GM21619 (cell line): Measurements from ENCODE around the gene AP1M1.
"Not testable (repeated sequence)": the region's sequence is repeated elsewhere in the genome, so short reads cannot be mapped to it uniquely, and the experiment has no call there.

Experiments
- ATAC-seq: cut with Tn5 transposase; IDR thresholded peaks from one replicate; pipeline ENCODE4 v1.9.1; 2021; ENCODE audit not compliant: unreplicated experiment

AP1M1 gene

DNA sequence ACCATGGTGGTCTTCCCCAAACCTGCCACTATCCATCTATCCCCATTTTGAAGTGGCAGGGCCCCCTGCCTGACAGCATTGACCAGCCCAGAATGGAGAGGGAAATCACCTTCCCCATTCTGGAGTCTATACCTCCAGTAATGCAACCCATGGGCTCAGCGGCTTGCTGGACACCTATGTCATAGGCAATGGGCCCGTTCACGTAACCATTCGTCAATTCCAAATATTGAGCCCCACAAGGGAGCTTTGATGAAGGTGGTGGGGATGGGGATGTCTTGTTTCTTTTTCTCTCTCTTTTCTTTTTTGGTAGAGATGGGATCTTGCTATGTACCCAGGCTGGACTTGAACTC lies 63.1 kb downstream of the AP1M1 start:
- ATAC-seq = no peak

DNA sequence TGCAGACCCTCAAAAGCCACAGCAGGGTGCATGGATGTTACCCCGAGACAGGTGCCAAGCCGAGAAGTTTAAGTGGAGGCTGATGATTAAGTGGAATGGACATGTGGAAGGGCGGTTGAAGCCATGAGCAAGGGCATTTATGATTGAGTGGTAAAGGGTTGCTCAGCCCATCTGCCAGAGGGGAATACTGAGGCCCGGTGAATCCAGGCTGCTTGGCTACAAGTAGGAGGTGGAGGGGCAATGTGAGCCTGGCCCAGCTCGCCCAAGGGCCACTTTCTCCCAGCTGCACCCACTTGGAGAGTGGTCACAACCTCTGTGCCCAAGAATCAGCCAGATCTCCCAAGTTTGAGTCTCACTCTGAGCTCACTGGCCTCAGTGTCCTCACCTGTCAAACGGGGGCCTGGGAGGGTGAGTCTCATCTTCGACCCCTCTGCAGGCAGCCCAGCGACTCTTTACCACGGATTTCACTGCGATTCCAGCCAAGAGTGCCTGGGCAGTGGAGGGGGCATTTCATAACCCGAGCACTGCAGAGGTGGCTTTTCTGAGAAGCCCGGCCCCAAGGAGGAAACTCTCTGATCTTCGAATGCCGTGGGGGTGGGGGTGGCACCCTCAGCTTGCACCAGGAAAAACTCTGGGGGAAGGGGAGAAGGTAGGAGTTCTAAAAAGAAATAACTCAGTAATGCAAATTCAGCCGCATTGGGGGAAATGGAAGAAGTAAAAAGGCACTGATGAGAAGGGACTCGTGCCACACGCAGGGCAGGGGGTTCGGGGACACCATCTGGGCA lies 64.1 kb downstream of the AP1M1 start:
- no peak for ATAC-seq

GRCh38 chr19:16262618-16263017 lies 64.9 kb downstream of the AP1M1 start:
- ATAC-seq = no peak

GRCh38 chr19:16263141-16263761 lies 65.5 kb downstream of the AP1M1 start:
- no peak for ATAC-seq

DNA sequence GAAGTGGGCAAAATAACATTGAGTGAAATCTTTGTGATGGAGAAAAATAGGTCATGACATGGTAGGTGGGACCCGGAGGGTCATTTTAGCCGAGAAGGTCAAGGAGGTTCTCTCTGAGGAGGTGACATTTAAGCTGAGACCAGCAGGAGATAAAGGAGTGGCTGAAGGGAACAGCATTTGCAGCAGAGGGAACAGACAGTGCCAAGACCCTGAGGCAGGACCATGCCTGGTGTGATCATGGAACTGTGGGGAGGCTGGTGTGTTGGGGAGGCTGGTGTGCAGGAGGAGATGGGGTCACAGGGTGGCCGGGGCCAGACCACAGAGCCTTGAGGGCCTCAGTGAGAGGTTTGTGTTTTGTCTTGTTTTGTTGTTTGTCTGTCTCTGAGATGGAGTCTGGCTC lies 67.5 kb downstream of the AP1M1 start:
- ATAC-seq = no peak

DNA sequence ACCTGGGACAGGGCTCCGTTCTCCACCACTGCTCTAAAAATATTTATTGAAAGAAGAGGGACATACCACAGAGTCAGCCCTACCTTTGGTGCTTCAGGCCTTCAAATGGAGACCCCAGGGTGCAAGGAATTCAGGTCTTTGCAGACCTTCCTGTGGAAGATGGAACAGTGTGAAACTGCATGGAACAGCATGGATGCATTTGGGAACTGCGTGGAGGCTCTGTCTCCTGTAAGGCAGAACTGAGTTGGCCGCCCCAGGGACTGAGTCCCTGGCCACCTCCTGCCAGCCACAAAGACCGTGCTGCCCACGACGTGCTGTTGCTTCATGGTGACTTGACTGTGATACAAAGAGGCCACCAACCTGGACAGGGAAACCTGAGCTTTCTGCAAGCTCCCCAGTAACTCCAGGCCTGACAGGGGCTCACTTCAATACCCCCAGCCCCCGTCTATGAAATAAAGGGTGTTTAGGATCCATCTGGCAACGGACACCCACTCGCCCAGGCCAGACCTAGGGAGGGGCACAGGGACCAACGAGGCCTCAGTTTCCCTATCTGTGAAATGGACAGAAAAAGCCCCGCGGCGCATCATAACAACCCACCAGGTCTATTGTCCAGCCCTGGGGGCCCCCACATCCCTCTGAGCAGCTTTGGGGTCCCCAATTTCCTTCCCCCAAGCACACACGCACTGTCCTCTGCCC lies 68.3 kb downstream of the AP1M1 start:
- ATAC-seq = no peak

- no peak for ATAC-seq
Observed at GRCh38 chr19:16266586-16266942, 68.9 kb downstream of the AP1M1 start.

GRCh38 chr19:16268676-16269319 lies 71.1 kb downstream of the AP1M1 start:
- ATAC-seq = no peak

DNA sequence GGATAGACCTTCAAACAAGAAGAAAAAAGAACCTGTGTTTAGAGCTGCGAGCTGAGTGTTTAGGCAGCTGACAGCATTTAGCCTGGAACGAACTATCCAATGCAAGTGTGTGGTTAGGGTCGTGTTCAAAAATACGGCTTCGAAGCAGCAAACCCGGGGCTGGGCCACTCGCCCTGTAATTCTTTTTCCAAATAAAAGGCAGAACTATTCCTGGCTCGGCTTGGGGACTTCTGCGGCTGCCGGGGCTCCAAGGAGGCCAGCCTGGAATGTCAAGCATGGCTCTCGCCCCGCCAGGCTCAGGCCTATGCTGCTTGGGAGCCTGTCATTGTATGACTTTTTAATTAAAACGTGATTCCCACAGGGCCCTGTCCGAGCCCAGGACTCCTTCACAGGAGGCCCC lies 75.2 kb downstream of the AP1M1 start:
- no peak for ATAC-seq

DNA sequence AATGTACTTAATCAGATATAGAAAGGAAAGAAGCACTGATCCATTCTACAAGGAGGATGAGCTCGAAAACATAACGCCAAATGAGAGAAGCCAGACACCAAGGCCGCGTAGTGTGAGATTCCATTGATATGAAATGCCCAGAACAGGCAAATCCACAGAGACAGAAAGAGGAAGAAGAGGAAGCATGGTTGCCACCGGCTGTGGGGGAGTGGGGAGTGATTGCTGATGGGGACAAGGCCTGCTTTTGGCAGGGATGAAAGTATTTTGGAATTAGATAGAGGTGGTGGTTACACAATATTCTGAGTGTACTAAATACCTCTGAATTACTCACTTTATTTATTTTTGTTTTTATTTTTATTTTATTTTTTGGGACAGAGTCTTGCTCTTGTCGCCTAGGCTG lies 76.7 kb downstream of the AP1M1 start:
- ATAC-seq = no peak

DNA sequence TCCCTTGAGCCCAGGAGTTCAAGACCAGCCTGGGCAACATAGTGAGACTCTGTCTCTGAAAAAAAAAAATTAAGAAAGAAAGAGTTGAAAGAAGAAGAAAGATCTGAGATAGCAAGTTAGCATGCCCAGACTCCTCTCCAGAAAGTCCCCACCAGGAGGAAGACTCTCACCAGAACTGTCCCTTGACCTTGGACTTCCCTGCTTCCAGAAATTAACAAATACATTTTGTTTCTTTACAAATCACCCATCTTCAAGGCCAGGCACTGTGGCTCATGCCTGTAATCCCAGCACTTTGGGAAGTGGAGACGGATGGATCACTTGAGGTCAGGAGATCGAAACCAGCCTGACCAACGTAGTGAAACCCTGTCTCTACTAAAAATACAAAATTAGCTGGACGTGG lies 82.6 kb downstream of the AP1M1 start:
- no peak for ATAC-seq

DNA sequence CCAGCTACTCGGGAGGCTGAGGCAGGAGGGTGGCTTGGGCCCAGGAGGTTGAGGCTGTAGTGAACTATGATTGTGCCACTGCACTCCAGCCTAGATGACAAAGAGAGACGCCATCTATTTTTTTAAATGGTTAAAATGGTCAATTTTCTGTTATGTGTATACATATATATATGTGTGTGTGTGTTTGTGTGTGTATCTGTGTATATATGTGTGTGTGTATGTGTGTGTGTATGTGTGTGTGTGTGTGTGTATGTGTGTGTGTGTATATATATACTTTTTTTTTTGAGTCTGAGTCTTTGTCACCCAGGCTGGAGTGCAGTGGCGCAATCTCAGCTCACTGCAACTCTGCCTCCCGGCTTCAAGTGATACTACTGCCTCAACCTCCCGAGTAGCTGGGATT lies 84.0 kb downstream of the AP1M1 start:
- ATAC-seq = no peak

- ATAC-seq = no peak
Observed at GRCh38 chr19:16283210-16284061, 85.7 kb downstream of the AP1M1 start.

DNA sequence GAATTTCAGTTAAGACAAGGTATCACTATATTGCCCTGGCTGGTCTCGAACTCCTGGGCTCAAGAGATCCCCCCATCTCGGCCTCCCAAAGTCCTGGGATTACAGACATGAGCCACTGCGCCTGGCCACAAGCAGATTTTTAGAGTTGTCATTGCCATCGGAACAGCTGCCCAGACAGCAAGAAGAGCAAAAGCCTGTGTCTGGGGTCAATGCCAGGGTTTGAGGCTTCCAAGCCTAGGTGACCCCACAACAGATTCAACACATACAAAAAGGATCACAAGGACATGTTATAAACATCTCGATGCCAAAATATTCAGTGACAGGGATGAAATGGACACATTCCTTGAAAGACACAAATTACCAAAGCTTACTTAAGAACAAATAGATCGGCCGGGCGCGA lies 86.8 kb downstream of the AP1M1 start:
- ATAC-seq = no peak

GRCh38 chr19:16285079-16285478 lies 87.4 kb downstream of the AP1M1 start:
- ATAC-seq = not testable (repeated sequence)

DNA sequence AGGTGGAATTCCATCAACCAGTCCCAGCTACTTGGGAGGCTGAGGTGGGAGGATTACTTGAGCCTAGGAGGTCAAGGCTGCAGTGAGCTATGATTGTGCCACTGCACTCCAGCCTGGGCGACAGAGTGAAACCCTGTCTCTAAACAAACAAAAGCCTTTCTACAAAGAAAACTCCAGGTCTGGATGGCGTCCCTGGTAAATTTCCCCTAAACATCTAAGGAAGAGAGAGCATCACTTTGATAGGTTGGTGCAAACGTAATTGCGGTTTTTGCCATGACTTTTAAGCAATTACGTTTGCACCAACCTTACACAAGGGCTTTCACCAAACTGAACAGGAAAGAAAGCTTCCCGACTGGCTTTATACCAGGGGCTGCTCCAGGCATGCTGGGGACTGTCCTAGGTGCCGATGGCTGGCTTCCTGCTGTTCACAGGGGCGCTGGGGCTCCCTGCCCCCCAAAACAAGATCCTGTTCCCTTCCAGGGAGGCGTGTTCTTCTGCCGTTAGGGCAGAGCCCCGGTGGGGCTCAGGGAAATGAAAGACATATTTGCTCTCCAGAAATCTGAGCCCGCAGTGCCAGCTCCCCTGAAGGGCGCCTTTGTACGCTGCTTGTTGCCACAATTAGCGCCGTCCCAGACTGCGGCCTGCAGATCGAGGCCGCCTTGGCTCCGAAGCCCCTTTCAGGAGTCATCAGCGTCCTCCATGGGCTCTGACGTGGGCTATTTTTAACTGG lies 88.2 kb downstream of the AP1M1 start:
- ATAC-seq = no peak

DNA sequence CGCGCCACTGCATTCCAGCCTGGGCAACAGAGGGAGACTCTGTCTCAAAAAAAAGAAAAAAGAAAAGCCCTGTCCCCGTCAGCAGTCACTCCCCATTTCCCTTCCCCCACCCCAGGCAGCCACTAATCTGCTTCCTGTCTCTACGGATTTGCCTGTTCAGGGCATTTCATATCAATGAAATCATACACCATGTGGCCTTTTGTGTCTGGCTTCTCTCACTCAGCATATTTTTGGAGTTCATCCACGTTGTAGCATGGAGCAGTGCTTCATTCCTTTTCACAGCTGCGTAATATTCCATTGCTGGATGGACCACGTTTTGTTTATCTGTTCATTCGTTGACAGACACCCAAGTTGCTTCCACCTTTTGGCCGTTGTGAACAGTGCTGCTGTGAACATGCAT lies 90.8 kb downstream of the AP1M1 start:
- ATAC-seq = no peak

DNA sequence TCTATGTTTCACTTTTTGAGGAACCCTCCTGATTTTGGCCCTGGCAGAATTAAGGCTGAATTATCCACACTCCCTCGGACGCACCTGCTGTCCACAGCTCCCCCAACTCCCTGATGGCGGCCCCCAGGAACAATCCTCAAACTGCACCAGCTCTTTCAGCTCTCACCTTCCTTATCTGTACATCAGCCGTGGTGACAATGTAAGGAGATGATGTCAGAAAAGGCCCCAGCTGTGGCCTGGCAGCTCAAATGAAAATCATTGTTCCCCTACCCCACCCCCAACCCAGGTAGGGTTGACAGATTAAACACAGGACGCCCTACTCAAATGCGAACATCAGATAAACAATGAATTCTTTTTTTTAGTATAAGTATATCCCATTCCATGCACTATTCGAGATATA lies 91.9 kb downstream of the AP1M1 start:
- no peak for ATAC-seq

GRCh38 chr19:16290692-16291091 lies 93.0 kb downstream of the AP1M1 start:
- ATAC-seq = no peak
